GM19397 (cell line): ENCODE results near the gene FARP1.
"Not testable (repeated sequence)": the region's sequence is repeated elsewhere in the genome, so short reads cannot be mapped to it uniquely, and the experiment has no call there.

Experiments used
- ATAC-seq: cut with Tn5 transposase; IDR thresholded peaks from one replicate; pipeline ENCODE4 v1.9.1; 2021; ENCODE audit warnings: mild to moderate bottlenecking, moderate library complexity; ENCODE audit not compliant: unreplicated experiment

FARP1 gene

DNA sequence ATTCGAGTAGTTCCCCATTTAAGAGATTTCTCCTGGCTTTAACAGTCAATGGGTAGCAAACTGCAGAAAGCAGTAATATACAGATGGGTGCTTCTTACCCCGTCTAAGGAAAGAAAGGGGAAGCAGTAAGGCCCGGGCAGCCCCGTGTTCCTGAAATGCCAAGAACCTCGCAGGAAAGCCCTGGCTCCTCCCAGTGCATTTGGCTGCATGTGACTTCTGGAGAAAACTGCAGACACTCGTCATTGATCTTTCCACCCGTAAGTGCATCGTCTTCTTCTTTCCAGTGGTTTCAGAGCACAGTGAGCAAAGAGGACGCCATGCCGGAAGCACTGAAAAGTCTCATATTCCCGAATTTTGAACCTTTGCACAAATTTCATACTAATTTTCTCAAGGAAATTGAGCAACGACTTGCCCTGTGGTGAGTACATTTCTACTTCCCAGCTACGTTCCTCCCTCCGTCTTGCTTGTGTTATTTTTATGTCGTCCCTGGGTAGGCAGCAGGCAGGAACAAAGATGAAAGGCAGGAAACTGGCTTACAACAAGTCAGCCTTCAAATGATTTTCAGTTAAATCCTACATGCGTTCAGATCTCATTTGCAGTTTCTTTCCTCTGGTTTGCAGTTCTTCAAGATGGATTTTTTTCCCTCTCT, 268.8 kb downstream of the FARP1 start:
- ATAC-seq = no peak

DNA sequence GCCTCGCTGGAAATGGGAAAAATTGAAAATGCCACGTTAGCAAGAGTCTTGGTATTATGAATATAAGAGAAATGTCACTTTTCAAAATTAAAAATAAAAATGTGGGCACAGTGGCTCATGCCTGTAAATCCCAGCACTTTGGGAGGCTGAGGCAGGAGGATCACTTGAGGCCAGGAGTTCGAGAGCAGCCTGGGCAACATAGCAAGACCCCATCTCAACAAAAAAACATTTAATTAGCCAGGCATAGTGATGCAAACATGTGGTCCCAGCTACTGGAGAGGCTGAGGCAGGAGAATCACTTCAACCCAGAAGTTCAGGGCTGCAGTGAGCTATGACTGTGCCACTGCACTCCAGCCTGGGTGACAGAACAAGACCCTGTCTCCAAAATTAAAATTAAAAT, 270.4 kb downstream of the FARP1 start:
- ATAC-seq = not testable (repeated sequence)

DNA sequence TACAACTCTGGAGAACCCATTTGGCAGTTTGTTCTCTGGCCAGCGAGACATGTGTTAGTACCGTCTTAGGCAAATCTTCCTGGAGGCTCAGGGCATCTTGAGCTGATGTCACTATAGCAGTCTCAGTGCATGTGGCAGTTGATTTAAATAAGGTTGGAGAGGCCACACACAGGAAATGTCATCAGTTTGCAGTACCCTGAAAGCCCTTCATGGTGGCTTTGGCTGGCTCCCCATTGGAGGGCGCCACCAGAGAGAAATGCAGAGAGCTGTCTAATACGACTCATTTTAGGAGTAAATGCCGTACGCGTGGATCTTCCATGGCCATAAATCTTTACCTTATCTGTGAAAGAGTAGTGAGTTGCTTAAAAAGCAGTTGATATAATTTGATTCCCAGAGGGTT, 270.9 kb downstream of the FARP1 start:
- no peak for ATAC-seq

DNA sequence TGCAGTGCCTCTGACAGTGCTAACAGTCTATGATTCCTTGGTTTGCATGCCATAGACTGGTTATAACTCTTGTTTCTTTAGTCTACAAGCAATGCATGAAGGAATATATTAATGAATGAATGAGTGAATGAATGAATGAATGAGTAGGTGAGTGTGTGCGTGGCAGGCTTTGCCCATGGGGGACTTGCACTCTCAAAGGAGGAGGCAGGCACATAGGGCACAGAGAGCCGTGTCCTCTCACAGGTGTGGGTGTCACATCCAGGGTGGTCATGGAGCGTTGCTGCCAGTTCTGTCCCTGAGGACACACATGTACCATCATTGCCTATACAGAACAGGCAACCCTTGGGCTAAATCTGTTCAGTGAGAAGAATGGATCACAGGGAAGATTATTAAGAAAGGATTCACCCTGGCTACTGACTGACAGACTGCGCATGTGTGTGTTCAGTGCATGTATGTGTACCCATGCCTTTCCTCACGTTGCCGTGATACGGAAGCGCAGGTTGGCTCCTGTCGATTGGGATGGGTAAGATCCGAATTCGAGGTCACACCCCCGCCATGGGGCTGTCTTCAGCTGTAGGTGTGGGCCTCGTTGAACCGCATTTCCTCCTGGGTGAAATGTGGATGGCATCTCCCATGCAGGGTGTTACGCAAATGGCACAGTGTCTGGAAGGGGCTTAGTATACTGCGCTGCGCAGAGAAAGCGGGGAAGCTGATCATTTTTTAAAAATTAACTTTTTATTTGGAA, 272.6 kb downstream of the FARP1 start:
- ATAC-seq = no peak

GRCh38 chr13:98416408-98416807, 273.5 kb downstream of the FARP1 start:
- no peak for ATAC-seq

- no peak for ATAC-seq
Observed at GRCh38 chr13:98419786-98420553, 277.1 kb downstream of the FARP1 start.

GRCh38 chr13:98420554-98421175, 277.8 kb downstream of the FARP1 start:
- no peak for ATAC-seq

- no peak for ATAC-seq
Observed at GRCh38 chr13:98422046-98422445, 279.2 kb downstream of the FARP1 start.

DNA sequence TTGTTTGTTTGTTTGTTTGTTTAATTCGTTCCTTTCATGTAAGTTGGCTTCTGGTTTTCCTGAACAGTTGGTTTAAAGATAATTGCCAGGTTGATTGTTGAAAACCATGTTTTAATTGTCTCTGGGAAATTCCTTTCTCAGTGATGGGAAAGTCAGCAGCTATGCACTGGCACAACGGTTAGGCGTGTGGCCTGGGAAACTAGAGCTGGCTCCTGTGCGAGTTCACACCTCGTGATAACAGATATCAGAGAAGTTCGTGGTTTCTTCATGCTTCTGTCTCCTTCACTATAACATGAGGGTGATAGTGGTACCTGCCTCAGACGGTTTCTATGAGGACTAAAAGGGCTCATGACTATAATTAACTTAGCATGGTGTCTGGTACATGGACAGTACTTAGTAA, 280.5 kb downstream of the FARP1 start:
- ATAC-seq = no peak

DNA sequence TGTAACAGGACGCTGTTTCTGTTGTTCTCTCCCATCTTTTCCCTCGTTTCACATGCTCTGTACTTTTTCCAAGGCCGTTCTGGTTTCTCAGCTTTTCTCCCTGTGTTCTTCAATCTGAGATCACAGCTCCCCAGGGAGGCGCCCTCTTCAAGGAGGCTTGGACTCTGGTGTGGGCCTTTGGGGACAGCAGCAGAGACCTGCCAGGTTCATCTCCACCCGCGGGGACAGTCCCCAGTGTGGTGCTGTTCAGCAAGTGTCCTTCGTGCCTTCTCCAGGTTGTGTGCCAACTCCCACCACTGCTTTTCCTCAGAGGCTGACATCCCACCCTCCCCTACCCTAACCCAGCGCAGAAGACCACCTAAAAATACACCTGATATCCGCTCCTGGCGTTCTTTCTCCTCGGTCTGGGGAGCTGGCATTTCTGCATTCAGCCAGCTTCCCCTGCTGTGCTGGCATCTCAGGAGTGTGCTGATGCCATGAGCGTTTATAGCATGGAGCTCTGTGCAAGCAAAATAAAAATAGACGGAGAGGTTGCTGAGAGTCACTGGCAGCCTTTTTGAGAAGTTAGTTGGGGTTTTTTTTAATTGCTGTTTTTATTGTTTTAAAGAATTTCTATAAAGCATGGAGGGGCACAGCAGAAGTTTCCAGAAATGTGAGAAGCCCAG, 284.6 kb downstream of the FARP1 start:
- no peak for ATAC-seq

GRCh38 chr13:98428256-98428966, 285.5 kb downstream of the FARP1 start:
- no peak for ATAC-seq

DNA sequence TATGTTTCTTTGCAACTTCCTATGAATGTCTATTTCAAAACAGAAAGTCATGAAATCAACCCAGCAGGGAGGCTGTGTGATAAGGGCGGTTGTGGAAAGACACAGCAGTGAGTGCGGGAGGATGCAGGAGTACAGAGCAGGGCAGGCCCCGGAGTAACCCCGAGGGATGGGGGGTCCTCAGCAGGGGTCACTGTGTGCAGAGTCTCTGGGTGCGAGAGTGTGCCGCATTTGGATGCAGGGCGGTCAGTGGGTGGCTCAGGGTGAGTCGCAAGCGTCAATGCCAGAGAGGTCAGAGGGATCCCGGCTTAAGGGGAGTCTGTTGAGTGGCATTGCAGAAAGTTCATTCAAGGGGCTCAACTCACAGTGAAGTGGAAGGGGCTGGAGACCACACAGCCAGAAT, 286.2 kb downstream of the FARP1 start:
- ATAC-seq = no peak

DNA sequence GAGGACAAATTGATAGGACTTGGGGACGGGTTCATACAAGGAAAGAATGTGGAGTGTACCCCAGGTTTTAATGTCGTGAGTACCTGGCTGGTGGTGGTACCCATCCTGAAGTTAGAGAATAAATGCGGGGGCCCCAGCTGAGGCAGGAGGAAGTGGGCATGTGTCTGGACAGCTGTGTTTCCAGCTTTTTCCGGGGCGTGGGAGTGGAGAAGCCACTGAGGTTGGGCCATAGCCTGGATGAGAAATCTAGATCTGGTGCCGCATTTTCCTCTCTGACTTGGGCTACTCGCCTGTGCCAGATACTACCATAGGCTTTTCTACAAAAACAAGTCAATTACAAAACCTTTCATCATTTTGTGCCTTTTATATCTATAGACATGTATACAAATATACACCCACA, 286.6 kb downstream of the FARP1 start:
- ATAC-seq = no peak

GRCh38 chr13:98429977-98430736, 287.3 kb downstream of the FARP1 start:
- no peak for ATAC-seq

GRCh38 chr13:98432638-98433037, 289.7 kb downstream of the FARP1 start:
- no peak for ATAC-seq

GRCh38 chr13:98433654-98434053, 290.8 kb downstream of the FARP1 start:
- ATAC-seq = no peak

DNA sequence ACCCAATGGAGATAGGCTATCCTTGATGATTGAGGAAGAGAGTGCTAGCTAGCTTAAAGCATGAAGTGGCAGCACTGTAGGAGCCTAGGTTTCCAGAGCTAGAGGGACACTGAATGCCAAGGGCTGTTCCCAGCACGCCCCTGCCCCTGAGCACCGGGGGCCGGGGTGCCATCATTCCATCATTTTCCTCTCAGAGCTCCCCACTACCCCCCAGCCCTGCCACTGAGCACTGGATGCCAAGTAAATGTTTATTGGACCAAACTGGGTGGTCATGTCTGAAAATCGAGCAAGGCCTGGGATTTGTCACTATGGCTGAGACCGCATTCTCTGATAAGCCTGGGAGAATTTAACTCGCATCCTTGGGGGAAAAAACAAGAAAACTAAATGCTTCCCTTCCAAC, 291.2 kb downstream of the FARP1 start:
- no peak for ATAC-seq

DNA sequence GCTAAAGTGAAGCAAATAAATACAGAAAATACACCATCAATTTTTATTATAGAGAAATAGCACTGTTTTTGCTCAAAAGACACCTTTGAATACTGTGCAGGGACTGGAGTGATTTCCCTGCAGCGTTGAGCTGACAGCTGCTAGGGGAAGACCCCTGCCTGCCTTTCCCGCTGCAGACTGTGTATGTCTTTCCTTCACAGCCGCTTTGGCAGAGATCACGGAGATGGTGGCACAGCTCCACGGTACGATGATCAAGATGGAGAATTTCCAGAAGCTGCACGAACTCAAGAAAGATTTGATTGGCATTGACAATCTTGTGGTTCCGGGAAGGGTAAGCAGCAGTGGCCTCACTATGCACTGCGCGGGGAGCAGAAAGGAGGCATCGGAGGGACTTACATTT, 292.5 kb downstream of the FARP1 start:
- no peak for ATAC-seq

GRCh38 chr13:98436233-98436910, 293.5 kb downstream of the FARP1 start:
- no peak for ATAC-seq
